ENCODE measurements around the gene CHMP4A.

Gene CHMP4A

GRCh38 chr14:24162093-24162492, 51.2 kb downstream of the CHMP4A start:
- no peak for DNase-seq (ENCODE audit: low read depth)
- TF ChIP-seq CTCF (IDR thresholded peaks at IDR 0.05; ENCODE audit: control insufficient read depth, extremely low read depth, insufficient read depth), result no peak
- H3K4me3 ChIP-seq (ENCODE audit: low read depth, low read length), result no peak overlapping the region

GRCh38 chr14:24160850-24161804, 52.2 kb downstream of the CHMP4A start, which contains the start of gene IRF9:
IRF9 (plus strand) TSS chr14:24161265; CDS start chr14:24162145, 880 bp downstream.
- H3K4me3 ChIP-seq (ENCODE audit: low read depth, low read length), result peak within 1 kb of the TSS; percentile 39
- peak; percentile 97 for TF ChIP-seq CTCF (IDR thresholded peaks at IDR 0.05; ENCODE audit: control insufficient read depth, extremely low read depth, insufficient read depth)
- peak; percentile 87 for DNase-seq (ENCODE audit: low read depth)

GRCh38 chr14:24160499-24160849, 52.8 kb downstream of the CHMP4A start:
- DNase-seq (ENCODE audit: low read depth), result no peak
- H3K4me3 ChIP-seq (ENCODE audit: low read depth, low read length), result no peak overlapping the region
- no peak for TF ChIP-seq CTCF (IDR thresholded peaks at IDR 0.05; ENCODE audit: control insufficient read depth, extremely low read depth, insufficient read depth)

GRCh38 chr14:24159777-24160498, 53.4 kb downstream of the CHMP4A start:
- TF ChIP-seq CTCF (IDR thresholded peaks at IDR 0.05; ENCODE audit: control insufficient read depth, extremely low read depth, insufficient read depth), result no peak
- no peak overlapping the region for H3K4me3 ChIP-seq (ENCODE audit: low read depth, low read length)
- DNase-seq (ENCODE audit: low read depth), result no peak

All from LNCaP clone FGC (cell line).